Spleen (tissue), 11 donors: ENCODE measurements around the gene PCDHA6. TPM values are rescaled to one million over a fixed set of nuclear protein-coding genes. Genes with fewer than 3 reads are reported as not detected.
"Not testable (repeated sequence)": the region's sequence is repeated elsewhere in the genome, so short reads cannot be mapped to it uniquely, and the experiment has no call there.

Experiments
- DNase-seq: peaks from one replicate; pipeline ENCODE4 v3.0.0-alpha.2; 2020
- H3K27ac ChIP-seq, 8 donors: fragments of 200-600 bp; sonication (generic) in 7 of 8; 1 replicate in 4 of 8; 2 replicates in 4 of 8; pipeline versions ENCODE4 v1.5.0 to v1.8.0; 2016 to 2021; ENCODE audit warnings: inconsistent platforms in 4 of 8, mild to moderate bottlenecking in 4 of 8, moderate library complexity in 1 of 8
- H3K27me3 ChIP-seq, 7 donors: fragments of 200-600 bp; sonication (generic) in 6 of 7; replicated peaks in 1 of 7; 1 replicate in 4 of 7; 2 replicates in 3 of 7; pipeline versions ENCODE4 v1.5.0 to v1.8.0; 2016 to 2021; ENCODE audit warnings: inconsistent platforms in 3 of 7, mild to moderate bottlenecking in 1 of 7
- H3K36me3 ChIP-seq, 6 donors: fragments of 200-600 bp; sonication (generic) in 5 of 6; 1 replicate in 4 of 6; 2 replicates in 2 of 6; pipeline versions ENCODE4 v1.5.0 to v1.8.0; 2016 to 2021; ENCODE audit warnings: inconsistent platforms in 2 of 6
- H3K4me1 ChIP-seq, 6 donors: fragments of 200-600 bp; sonication (generic) in 5 of 6; 1 replicate in 3 of 6; 2 replicates in 3 of 6; pipeline versions ENCODE4 v1.5.0 to v1.8.0; 2016 to 2021; ENCODE audit warnings: inconsistent platforms in 3 of 6
- H3K4me3 ChIP-seq, 8 donors: fragments of 200-600 bp; sonication (generic) in 7 of 8; 1 replicate in 4 of 8; 2 replicates in 4 of 8; pipeline versions ENCODE4 v1.5.0 to v1.8.0; 2016 to 2021; ENCODE audit warnings: inconsistent platforms in 4 of 8, mild to moderate bottlenecking in 4 of 8, moderate library complexity in 2 of 8
- H3K9me3 ChIP-seq, 8 donors: fragments of 200-600 bp; sonication (generic) in 7 of 8; 1 replicate in 4 of 8; 2 replicates in 4 of 8; pipeline versions ENCODE4 v1.5.0 to v1.8.0; 2016 to 2021; ENCODE audit warnings: inconsistent platforms in 4 of 8
- POLR2A ChIP-seq, 3 donors: fragments of 450-650 bp; IDR thresholded peaks; one replicate each; pipeline ENCODE4 v1.5.1; 2017; ENCODE audit warnings: antibody characterized with exemption in 3 of 3, mild to moderate bottlenecking in 1 of 3
- POLR2AphosphoS5 ChIP-seq, 3 donors: sonication (generic); formaldehyde crosslinking; IDR thresholded peaks; one replicate each; pipeline ENCODE4 v1.5.1; 2017; ENCODE audit warnings: antibody characterized with exemption in 3 of 3
- WGBS, 5 donors: extraction: QIAGEN DNeasy Blood & Tissue Kit in 3 of 5; methylation state at CpG; one replicate each; pipeline versions ENCODE4 v1.1.5 to v1.1.7; 2013 to 2018; 5-methylcytosine and 5-hydroxymethylcytosine counted together
- intact Hi-C: fragments of 100-400 bp; cut with DNase I; formaldehyde crosslinking; loops from one replicate; pipeline ENCODE4 v1.15.0; 2023; ENCODE audit warnings: low total_unique reads
- polyA plus RNA-seq, 3 donors: library from polyadenylated mRNA; stranded (reverse); fragments of 200-250 nt; gene quantifications; one replicate each; pipeline ENCODE4 v1.2.1, GENCODE V29; 2013
- total RNA-seq, 7 donors: library from RNA; depleted of rRNA in 3 of 7; stranded (reverse); fragments of >200 nt in 3 of 7; fragmentation: NEBNext Ultra II Directional in 4 of 7; extraction: Animal tissue kit (Norgen Biotek cat#: 25700) in 4 of 7; gene quantifications; one replicate each; pipeline versions ENCODE4 v1.1.0 to v1.2.1, GENCODE V29; 2016 to 2021
- TF ChIP-seq, protein P1 (sequence below), 11 experiments: fragments of 200-600 bp in 7 of 11; fragments of 450-650 bp in 4 of 11; sonication (generic) in 4 of 11; IDR thresholded peaks in 8 of 11; conservative IDR thresholded peaks in 3 of 11; 1 replicate in 7 of 11; 2 replicates in 4 of 11; pipeline versions ENCODE4 v1.4.0 to v1.8.0; 2016 to 2021; ENCODE audit warnings: antibody characterized with exemption in 11 of 11, inconsistent platforms in 4 of 11, mild to moderate bottlenecking in 1 of 11
- donor health status: healthy with polysubstance abuse.
- donor health status: DM: no; HTN: no; CAD: no; lungs with moderate emphysema.
- donor health status: DM: no; HTN: no; CAD: no.
- donor health status: Bipolar disorder and iron deficiency.
- donor health status: healthy.
- donor health status: DM: no; HTN: no; CAD: no.
- donor health status: DM: yes; HTN: yes; CAD: no.

Gene PCDHA6
- total and polyA plus RNA-seq, 10 donors = 0.02 to 0.85 (median 0.23) TPM; not detected in 2

DNA sequence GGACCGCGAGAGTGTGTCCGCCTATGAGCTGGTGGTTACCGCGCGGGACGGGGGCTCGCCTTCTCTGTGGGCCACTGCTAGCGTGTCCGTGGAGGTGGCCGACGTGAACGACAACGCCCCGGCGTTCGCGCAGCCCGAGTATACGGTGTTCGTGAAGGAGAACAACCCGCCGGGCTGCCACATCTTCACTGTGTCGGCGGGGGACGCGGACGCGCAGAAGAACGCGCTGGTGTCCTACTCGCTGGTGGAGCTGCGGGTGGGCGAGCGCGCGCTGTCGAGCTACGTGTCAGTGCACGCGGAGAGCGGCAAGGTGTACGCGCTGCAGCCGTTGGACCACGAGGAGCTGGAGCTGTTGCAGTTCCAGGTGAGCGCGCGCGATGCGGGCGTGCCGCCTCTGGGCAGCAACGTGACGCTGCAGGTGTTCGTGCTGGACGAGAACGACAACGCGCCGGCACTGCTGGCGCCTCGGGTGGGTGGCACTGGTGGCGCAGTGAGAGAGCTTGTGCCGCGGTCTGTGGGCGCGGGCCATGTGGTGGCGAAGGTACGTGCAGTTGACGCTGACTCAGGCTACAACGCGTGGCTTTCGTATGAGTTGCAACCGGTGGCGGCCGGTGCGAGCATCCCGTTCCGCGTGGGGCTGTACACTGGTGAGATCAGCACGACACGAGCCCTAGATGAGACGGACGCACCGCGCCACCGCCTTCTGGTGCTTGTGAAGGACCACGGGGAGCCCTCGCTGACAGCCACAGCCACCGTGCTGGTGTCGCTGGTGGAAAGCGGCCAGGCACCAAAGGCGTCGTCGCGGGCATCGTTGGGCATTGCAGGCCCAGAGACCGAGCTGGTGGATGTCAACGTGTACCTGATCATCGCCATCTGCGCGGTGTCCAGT, 8.1 kb downstream of the PCDHA6 start:
- no peaks in the 10 kb centered on the region for H3K4me1 ChIP-seq
- peaks cover 0 to 55% (median 27%) of the 10 kb centered on the region in 8 donors for H3K9me3 ChIP-seq
- no peak overlapping the region for H3K4me3 ChIP-seq
- no peaks in the 10 kb centered on the region for H3K36me3 ChIP-seq
- intact Hi-C loops = no loop called here
- H3K27ac ChIP-seq = no peak overlapping the region
- no peak for TF ChIP-seq POLR2A (IDR thresholded peaks at IDR 0.05)
- no peak for TF ChIP-seq POLR2AphosphoS5 (IDR thresholded peaks at IDR 0.05)
- TF ChIP-seq, protein P1, sequence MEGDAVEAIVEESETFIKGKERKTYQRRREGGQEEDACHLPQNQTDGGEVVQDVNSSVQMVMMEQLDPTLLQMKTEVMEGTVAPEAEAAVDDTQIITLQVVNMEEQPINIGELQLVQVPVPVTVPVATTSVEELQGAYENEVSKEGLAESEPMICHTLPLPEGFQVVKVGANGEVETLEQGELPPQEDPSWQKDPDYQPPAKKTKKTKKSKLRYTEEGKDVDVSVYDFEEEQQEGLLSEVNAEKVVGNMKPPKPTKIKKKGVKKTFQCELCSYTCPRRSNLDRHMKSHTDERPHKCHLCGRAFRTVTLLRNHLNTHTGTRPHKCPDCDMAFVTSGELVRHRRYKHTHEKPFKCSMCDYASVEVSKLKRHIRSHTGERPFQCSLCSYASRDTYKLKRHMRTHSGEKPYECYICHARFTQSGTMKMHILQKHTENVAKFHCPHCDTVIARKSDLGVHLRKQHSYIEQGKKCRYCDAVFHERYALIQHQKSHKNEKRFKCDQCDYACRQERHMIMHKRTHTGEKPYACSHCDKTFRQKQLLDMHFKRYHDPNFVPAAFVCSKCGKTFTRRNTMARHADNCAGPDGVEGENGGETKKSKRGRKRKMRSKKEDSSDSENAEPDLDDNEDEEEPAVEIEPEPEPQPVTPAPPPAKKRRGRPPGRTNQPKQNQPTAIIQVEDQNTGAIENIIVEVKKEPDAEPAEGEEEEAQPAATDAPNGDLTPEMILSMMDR (IDR thresholded peaks at IDR 0.05 in 8 of 11, conservative IDR thresholded peaks at IDR 0.05 in 3 of 11) = no peak
- WGBS, 5 donors = 42 to 57% (median 50%) methylated on average over 92 to 103 of the region's 103 CpGs
- peaks cover 0 to 86% (median 4%) of the 10 kb centered on the region in 7 donors for H3K27me3 ChIP-seq
- DNase-seq = no peak

DNA sequence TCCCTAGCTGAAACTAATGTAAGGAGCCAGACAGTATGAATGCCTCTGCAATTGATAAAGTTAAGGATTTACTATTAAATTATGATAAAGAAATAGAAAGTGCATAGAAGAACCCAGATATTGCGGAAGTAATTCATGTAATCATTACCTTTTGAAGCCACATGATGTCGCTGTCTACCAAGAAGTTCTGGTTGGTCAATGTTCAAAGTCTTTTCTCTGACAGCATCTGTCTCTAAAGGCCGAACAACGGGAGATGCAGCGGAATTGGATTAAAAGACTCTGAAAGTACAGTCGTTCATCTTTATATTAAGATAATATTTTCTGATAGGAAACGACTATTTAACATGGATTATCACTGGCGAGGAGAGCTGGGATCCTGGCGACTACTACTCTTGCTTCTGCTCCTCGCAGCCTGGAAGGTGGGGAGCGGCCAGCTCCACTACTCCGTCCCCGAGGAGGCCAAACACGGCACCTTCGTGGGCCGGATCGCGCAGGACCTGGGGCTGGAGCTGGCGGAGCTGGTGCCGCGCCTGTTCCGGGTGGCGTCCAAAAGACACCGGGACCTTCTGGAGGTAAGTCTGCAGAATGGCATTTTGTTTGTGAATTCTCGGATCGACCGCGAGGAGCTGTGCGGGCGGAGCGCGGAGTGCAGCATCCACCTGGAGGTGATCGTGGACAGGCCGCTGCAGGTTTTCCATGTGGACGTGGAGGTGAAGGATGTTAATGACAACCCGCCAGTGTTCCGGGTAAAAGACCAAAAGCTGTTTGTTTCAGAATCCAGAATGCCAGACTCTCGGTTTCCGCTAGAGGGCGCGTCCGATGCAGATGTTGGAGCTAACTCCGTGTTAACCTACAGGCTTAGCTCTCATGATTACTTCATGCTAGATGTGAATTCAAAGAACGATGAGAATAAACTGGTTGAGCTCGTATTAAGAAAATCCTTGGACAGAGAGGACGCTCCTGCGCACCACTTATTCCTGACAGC, 13.5 kb downstream of the PCDHA6 start, which contains the start of gene PCDHA8:
Gene PCDHA8 (plus strand): TSS at position 210 of the 985 bp plus-strand sequence. CDS start 135 bp downstream, at position 345.
- Histone ChIP-seq H3K4me1 (no peaks in the 10 kb centered on the region), H3K9me3 (peaks cover 0 to 52% (median 33%) of the 10 kb centered on the region in 8 donors), H3K36me3 (no peaks in the 10 kb centered on the region), H3K27me3 (peaks cover 0 to 85% (median 4%) of the 10 kb centered on the region in 7 donors), H3K27ac (no peak within 1 kb of the TSS), H3K4me3 (no peak within 1 kb of the TSS)
- no peak for DNase-seq
- TF ChIP-seq, protein P1 (IDR thresholded peaks at IDR 0.05 in 8 of 11, conservative IDR thresholded peaks at IDR 0.05 in 3 of 11) = no peak
- TF ChIP-seq POLR2A (IDR thresholded peaks at IDR 0.05) (no peak), POLR2AphosphoS5 (IDR thresholded peaks at IDR 0.05) (no peak)
- 17 to 42% (median 30%) methylated on average over 33 to 47 of the region's 47 CpGs for WGBS, 5 donors
- intact Hi-C loops = no loop called here

DNA sequence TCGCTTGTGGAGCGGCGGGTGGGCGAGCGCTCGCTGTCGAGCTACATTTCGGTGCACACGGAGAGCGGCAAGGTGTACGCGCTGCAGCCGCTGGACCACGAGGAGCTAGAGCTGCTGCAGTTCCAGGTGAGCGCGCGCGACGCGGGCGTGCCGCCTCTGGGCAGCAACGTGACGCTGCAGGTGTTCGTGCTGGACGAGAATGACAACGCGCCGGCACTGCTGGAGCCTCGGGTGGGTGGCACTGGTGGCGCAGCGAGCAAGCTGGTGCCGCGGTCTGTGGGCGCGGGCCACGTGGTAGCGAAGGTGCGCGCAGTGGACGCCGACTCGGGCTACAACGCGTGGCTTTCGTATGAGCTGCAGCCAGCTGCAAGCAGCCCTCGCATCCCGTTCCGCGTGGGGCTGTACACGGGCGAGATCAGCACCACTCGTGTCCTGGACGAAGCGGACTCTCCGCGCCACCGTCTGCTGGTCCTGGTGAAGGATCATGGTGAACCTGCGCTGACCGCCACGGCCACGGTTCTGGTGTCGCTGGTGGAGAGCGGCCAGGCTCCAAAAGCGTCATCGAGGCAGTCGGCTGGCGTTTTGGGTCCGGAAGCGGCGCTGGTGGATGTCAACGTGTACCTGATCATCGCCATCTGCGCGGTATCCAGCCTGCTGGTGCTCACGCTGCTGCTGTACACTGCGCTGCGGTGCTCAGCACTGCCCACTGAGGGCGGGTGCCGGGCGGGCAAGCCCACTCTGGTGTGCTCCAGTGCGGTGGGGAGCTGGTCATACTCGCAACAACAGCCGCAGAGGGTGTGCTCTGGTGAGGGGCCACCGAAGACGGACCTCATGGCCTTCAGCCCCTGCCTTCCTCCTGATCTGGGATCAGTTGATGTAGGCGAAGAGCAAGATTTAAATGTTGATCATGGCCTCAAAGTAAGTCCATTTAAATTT, 15.3 kb downstream of the PCDHA6 start:
- Histone ChIP-seq H3K9me3 (peaks cover 0 to 53% (median 33%) of the 10 kb centered on the region in 8 donors), H3K36me3 (no peaks in the 10 kb centered on the region), H3K4me3 (no peak overlapping the region), H3K4me1 (no peaks in the 10 kb centered on the region), H3K27ac (no peak overlapping the region), H3K27me3 (peaks cover 0 to 87% (median 5%) of the 10 kb centered on the region in 7 donors)
- 48 to 65% (median 53%) methylated on average over 53 to 87 of the region's 87 CpGs; no CpG with 5 or more reads in 1 of the 5 donors for WGBS, 5 donors
- intact Hi-C loops = no loop called here
- no peak for TF ChIP-seq POLR2A (IDR thresholded peaks at IDR 0.05)
- TF ChIP-seq POLR2AphosphoS5 (IDR thresholded peaks at IDR 0.05) = no peak
- TF ChIP-seq, protein P1 (IDR thresholded peaks at IDR 0.05 in 8 of 11, conservative IDR thresholded peaks at IDR 0.05 in 3 of 11) = no peak
- DNase-seq = peak; percentile 69

DNA sequence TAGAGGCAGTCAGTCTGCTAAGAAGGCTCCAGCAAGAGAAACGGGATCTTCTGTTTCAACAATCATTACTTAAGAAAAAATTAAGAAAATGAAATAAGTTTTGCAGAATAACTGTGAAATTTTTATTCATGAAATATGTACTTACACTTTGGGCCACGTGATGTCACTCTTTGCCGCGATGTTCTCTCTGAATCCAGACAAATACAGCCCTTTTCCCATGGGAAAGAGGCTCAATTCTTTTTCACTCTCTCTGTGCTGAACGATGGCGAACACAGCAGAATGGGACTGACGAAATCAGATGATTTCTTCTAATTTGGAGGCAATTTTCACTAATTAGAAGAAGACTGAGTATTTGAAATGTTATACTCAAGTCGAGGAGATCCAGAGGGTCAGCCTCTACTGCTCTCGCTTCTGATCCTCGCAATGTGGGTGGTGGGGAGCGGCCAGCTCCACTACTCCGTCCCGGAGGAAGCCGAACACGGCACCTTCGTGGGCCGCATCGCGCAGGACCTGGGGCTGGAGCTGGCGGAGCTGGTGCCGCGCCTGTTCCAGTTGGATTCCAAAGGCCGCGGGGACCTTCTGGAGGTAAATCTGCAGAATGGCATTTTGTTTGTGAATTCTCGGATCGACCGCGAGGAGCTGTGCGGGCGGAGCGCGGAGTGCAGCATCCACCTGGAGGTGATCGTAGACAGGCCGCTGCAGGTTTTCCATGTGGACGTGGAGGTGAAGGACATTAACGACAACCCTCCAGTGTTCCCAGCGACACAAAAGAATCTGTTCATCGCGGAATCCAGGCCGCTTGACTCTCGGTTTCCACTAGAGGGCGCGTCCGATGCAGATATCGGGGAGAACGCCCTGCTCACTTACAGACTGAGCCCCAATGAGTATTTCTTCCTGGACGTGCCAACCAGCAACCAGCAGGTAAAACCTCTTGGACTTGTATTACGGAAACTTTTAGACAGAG, 20.7 kb downstream of the PCDHA6 start, which contains the start of gene PCDHA9:
Gene PCDHA9 (plus strand): TSS at position 244 of the 964 bp plus-strand sequence. CDS start 114 bp downstream, at position 358.
- 21 to 30% (median 28%) methylated on average over 15 to 46 of the region's 48 CpGs; no CpG with 5 or more reads in 1 of the 5 donors for WGBS, 5 donors
- Histone ChIP-seq H3K27me3 (peaks cover 0 to 79% (median 9%) of the 10 kb centered on the region in 7 donors), H3K4me3 (peak within 1 kb of the TSS in 1 of 8 donors; percentile 9), H3K9me3 (peaks cover 0 to 57% (median 19%) of the 10 kb centered on the region in 8 donors)
- H3K27ac ChIP-seq, H3K36me3 ChIP-seq, H3K4me1 ChIP-seq, intact Hi-C loops, DNase-seq: not testable (repeated sequence)
